GM12801 (cell line): ENCODE data around the gene HOXB13.

ENCODE experiments used
- TF ChIP-seq, protein P1 (sequence below): IDR thresholded peaks from one replicate; pipeline ENCODE4 v1.5.1; 2011; ENCODE audit warnings: control low read depth; ENCODE audit not compliant: insufficient read length; ENCODE audit errors: extremely low read depth

The HOXB13 gene

DNA sequence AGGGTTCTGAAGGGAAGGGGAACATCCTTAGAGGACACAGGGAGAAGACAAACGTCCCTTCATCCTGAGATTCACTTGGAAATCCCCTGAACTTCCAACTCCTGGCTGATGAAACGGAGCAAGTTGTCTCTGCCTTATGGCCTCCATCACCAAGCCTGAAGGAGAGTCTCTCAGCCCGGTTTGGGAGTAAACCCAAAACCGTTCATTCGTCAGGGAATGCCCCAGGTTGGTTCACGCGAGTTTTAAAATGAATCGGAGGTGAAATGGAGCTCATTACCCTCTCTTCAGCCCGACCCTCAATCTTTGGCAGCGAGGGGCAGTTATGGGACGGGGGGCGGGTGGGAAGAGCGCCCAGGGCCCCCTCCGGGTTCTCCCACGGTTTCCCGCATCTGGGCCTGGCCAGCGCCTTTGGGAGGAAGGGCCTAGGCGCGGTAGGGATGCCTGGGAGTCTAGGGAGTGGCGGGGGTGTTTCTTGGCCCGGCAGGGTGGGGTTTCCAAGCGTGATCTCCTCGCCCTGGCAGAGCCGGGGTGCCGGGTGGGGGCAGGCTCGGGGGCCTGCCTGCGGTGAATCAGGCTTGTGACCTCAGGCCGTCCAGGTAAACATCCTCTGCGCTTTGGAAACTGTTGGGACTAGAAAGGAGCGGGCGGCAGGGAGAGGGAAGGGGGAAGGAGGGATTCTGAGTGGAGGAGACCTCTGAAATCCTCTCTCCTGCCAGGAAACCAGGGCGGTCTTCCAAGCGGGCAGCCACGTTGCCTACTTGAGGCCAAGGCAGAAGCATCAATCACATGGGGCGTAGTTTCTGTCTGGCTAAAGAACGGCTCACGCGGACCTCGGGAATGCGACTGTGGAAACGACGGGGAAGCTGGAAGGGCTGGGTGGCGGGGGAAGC is 24.1 kb upstream of the HOXB13 start:
- TF ChIP-seq, protein P1, sequence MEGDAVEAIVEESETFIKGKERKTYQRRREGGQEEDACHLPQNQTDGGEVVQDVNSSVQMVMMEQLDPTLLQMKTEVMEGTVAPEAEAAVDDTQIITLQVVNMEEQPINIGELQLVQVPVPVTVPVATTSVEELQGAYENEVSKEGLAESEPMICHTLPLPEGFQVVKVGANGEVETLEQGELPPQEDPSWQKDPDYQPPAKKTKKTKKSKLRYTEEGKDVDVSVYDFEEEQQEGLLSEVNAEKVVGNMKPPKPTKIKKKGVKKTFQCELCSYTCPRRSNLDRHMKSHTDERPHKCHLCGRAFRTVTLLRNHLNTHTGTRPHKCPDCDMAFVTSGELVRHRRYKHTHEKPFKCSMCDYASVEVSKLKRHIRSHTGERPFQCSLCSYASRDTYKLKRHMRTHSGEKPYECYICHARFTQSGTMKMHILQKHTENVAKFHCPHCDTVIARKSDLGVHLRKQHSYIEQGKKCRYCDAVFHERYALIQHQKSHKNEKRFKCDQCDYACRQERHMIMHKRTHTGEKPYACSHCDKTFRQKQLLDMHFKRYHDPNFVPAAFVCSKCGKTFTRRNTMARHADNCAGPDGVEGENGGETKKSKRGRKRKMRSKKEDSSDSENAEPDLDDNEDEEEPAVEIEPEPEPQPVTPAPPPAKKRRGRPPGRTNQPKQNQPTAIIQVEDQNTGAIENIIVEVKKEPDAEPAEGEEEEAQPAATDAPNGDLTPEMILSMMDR: no peak

DNA sequence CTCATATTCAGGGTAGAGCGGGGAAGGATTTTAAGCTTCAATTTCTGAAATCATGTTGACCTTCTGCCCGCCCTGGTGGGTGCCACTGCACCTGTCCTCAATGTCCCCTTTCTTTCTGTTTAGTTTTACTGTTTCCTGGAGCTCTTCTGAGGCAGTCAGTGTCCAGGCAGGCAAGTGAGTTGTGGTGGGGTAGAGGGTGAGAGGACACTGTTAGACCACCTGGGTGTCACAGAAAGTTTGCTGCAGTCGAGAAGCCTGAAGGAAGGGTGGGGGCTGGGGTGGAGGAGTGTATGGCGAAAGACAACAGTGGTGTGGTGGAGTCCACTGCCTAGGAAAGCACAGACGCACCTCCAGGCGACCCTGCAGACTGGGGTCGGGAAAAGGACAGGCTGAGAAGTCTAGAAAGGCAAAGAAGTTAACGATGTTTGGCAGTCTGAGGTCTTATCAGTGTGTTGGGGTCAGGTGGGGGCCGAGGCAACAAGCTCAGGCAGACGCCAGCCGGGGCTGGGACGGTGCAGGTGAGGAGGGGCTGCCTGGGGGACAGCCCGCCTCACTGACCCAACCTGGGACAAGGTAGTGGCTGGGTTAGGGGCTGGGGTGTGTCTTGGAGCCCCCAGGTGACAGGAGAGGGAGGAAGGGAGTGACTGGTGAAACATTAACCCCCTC is 23.3 kb upstream of the HOXB13 start:
- TF ChIP-seq, protein P1: no peak

DNA sequence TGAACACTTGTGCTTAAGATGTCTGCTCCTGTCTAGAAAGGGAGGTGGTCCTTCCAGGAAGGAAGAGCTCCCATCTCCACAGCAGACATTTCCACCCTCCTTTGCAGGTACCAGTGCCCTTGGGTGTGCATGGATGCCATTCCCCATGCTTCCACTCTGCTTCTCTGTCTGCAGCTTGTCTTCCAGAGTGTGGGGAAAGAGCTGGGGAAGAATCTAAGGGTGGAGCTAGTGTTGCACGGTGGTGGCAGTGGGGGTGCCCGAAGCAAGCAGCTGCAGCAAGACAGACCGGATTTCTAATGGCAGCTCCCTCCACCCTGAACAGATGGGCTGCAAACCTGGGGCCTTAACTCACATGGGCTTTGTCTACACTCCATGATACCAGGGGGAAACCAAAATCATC is 22.6 kb upstream of the HOXB13 start:
- TF ChIP-seq, protein P1: no peak

DNA sequence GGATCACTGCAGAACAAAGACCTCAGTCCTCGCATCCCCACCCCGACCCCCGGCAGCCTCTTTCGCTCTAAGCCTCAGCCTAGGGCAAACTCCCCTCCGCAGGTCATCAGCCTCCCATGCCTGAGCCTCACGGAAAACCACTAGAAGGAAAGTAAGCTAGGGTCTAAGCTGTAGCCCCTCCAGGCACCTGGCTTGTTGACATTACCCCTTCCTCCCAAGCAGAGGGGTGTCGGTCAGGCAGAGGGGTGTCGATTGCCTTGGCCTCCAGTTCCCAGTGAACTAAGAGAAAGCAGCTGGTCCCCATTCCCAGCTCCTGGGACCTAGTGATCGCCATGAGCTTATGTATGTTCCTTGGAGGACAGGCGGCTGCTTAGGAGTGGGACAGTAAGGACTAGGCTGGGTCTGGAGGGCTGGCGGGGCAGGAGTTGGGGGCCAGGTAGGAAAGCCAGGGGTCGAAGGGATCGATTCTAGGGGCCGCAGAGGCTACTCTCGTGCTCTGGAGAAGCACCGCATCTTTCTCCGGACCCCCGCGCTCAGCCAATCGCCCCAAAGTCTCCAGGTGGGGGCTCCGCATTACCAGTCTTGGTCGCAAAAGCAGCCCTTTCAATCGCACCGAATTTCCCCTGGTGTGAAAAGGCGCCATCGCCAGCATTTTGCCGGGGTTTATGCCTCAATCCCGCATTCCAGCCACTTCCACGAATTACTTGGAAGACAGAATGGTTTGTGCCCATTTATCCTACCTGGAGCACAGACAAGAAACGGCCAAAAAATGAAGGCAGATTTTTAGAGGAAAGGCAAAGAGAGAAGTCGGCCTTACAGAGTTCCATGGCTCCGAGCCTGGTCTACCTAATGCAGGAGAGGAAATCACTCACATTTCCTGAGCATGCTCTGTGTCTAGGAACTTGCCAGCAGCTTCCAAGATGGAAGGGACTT is 21.3 kb upstream of the HOXB13 start:
- TF ChIP-seq, protein P1: no peak

DNA sequence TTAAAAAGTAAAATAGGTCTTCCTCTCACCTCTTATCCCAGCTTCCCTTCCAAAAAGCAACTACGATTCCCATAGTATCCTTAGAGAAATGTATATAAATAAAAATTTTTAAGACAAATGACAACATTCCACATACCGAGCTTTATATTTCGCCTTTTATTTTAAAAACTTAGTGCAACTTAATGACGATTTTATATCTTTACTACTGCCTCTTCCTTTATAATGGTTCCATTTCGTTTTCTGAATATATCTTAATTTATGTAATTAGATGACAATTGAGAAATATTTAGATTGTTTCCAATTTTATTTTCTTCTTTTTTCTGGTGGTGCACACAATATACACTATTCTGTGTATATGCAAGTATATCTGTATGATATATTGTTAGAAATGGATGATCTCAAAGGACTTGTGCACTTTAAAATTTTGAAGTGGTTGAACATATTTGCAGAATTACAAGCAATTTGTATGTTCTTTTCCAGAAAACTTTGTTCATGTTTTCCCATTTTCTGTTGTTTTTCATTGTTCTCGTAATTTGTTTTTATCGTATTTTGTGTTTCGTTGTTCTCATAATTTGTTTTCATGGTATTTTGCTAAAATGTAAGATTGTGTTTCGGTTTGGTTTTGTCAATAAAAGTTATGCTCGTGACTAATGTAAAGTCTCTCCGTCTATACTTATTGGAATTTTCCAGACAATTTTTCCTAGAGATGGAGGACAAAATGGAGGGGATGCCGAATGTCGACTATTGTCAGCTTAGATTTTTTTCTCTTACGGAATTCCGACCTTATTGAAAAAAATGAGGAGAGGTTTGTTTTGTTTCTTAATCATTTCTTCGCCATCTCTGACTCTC is 20.4 kb upstream of the HOXB13 start:
- TF ChIP-seq, protein P1: no peak

DNA sequence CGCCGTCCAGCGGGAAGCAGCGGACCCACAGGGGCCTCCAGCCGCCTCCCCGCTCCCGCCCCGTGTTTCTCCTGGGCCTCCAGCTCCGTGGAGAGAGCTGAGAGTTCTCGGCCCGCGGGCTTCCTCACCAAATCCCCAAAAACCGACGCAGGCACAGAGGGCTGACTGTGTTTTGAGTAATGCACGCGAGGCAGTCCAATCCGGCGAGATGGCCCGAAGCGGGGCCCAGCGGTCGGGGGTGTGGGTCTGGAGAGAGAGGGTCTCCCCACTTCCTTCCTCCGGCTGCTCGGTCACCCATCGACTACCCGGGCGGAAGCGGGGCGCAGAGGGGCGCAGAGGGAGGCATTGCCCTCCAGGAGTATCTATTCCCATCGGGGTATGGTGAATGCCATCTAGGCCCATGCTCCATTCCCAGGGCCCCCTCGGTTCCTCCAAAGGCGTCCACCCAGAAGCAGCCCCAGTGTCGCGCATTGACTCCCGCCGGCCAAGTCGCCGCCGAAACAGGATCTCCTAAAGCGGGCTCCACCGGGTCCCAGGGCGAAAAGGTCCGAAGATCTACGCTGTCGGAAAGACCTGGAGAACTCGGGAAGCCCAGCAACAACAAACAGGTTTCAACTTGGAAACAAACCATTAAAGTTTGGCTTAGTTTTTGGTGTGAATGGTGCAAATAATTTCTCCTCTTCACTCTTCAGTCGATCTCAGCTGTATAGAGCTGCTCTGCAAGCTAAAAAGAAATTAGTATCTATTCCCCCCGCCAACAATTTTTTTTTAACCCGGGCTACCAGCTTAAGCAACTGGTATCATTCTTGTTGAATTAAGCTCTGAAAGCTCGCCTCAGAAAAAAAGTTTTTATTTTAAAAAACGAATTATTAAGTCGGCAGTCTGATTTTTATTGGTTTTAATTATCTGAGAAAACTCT is 19.2 kb upstream of the HOXB13 start:
- TF ChIP-seq, protein P1: no peak
